IMR-90 (cell line): ENCODE data around the gene SERPINC1. TPM values are rescaled to one million over a fixed set of nuclear protein-coding genes. Genes with fewer than 3 reads are reported as not detected.

Source experiments
- ATAC-seq: fragments of 200-7000 bp; cut with Tn5 transposase; 2 replicates; pipeline ENCODE4 v1.9.1; 2020; ENCODE audit warnings: low read depth, mild to moderate bottlenecking, moderate library complexity
- BruUV-seq: library from RNA; stranded (reverse); fragments of 400-500 nt; replicated peaks from 2 replicates; lab custom pipeline; 2021; lab: Mats Ljungman, UMichigan
- CTCF ChIA-PET: fragments of 300-600 bp; formaldehyde crosslinking; extraction: SDS; loops from one replicate; lab custom pipeline; 2021; ENCODE audit warnings: antibody characterized with exemption; lab: Yijun Ruan, JAX
- POLR2A ChIA-PET: fragments of 300-600 bp; sonication (Branson Sonifier 250); formaldehyde crosslinking; loops from one replicate; lab custom pipeline; 2022; ENCODE audit warnings: antibody characterized with exemption; ENCODE audit not compliant: unreplicated experiment; lab: Charles Lee
- DNase-seq: peaks from one replicate; pipeline ENCODE4 v3.0.0; 2013
- H2AFZ ChIP-seq: replicated peaks from 2 replicates; pipeline ENCODE3; 2013; ENCODE audit warnings: low read length, mild to moderate bottlenecking; ENCODE audit not compliant: poor library complexity
- H2AK5ac ChIP-seq: 2 replicates; pipeline ENCODE4 v1.6.1; 2013; ENCODE audit warnings: low read depth, low read length, inconsistent platforms
- H2AK9ac ChIP-seq: replicated peaks from 2 replicates; pipeline ENCODE3; 2013; ENCODE audit warnings: mild to moderate bottlenecking, low read depth, low read length, moderate library complexity; ENCODE audit not compliant: poor library complexity
- H2BK120ac ChIP-seq: 2 replicates; pipeline ENCODE4 v1.6.1; 2013; ENCODE audit warnings: low read depth, low read length, inconsistent platforms
- H2BK15ac ChIP-seq: 3 replicates; pipeline ENCODE4 v1.6.1; 2013; ENCODE audit warnings: low read depth, low read length, inconsistent platforms
- H2BK20ac ChIP-seq: 2 replicates; pipeline ENCODE4 v1.6.1; 2013; ENCODE audit warnings: low read depth, mild to moderate bottlenecking, inconsistent platforms, low read length, moderate library complexity
- H2BK5ac ChIP-seq: 2 replicates; pipeline ENCODE4 v1.6.1; 2013; ENCODE audit warnings: mild to moderate bottlenecking, low read depth, low read length, inconsistent platforms; ENCODE audit not compliant: poor library complexity, severe bottlenecking
- H3K14ac ChIP-seq: replicated peaks from 2 replicates; pipeline ENCODE4 v1.6.1; 2013; ENCODE audit warnings: low read depth, low read length, inconsistent platforms
- H3K18ac ChIP-seq: 2 replicates; pipeline ENCODE4 v1.6.1; 2013; ENCODE audit warnings: low read depth, low read length, control low read depth
- H3K23ac ChIP-seq: 2 replicates; pipeline ENCODE4 v1.6.1; 2013; ENCODE audit warnings: low read depth, low read length, inconsistent platforms
- H3K27ac ChIP-seq: 2 replicates; pipeline ENCODE4 v1.5.1; 2013; ENCODE audit warnings: mild to moderate bottlenecking, control low read depth, low read length; ENCODE audit not compliant: insufficient read depth
- H3K27me3 ChIP-seq: 2 replicates; pipeline ENCODE4 v1.6.1; 2013; ENCODE audit warnings: low read length; ENCODE audit not compliant: control insufficient read depth, insufficient read depth
- H3K36me3 ChIP-seq: 2 replicates; pipeline ENCODE4 v1.6.1; 2013; ENCODE audit warnings: low read length, mixed read lengths; ENCODE audit not compliant: control insufficient read depth, insufficient read depth
- H3K4ac ChIP-seq: 2 replicates; pipeline ENCODE4 v1.6.1; 2013; ENCODE audit warnings: low read depth, low read length, inconsistent platforms
- H3K4me1 ChIP-seq: 2 replicates; pipeline ENCODE4 v1.6.1; 2013; ENCODE audit warnings: low read length, mixed read lengths; ENCODE audit not compliant: control insufficient read depth, insufficient read depth
- H3K4me2 ChIP-seq: 2 replicates; pipeline ENCODE4 v1.6.1; 2013; ENCODE audit warnings: low read depth, mild to moderate bottlenecking, control low read depth, low read length, moderate library complexity
- H3K4me3 ChIP-seq: 2 replicates; pipeline ENCODE4 v1.5.1; 2013; ENCODE audit warnings: low read depth, mild to moderate bottlenecking, control low read depth, low read length, moderate library complexity; ENCODE audit not compliant: insufficient read depth
- H3K56ac ChIP-seq: 2 replicates; pipeline ENCODE4 v1.6.1; 2013; ENCODE audit warnings: low read length, inconsistent platforms; ENCODE audit not compliant: insufficient read depth; ENCODE audit errors: extremely low read depth
- H3K79me1 ChIP-seq, 2 experiments: 2 replicates each; pipeline ENCODE4 v1.6.1; 2013; ENCODE audit warnings: low read length in 2 of 2, inconsistent platforms in 1 of 2, low read depth in 1 of 2
- H3K9ac ChIP-seq: 2 replicates; pipeline ENCODE4 v1.6.1; 2013; ENCODE audit warnings: low read depth, low read length, control low read depth
- H3K9me1 ChIP-seq: 2 replicates; pipeline ENCODE4 v1.6.1; 2013; ENCODE audit warnings: low read length, inconsistent platforms; ENCODE audit not compliant: insufficient read depth
- H3K9me3 ChIP-seq: 2 replicates; pipeline ENCODE4 v1.6.1; 2013; ENCODE audit warnings: low read length; ENCODE audit not compliant: control insufficient read depth, insufficient read depth
- H4K20me1 ChIP-seq: 2 replicates; pipeline ENCODE4 v1.6.1; 2013; ENCODE audit warnings: low read length, inconsistent platforms; ENCODE audit not compliant: insufficient read depth
- H4K5ac ChIP-seq: 2 replicates; pipeline ENCODE4 v1.6.1; 2013; ENCODE audit warnings: mild to moderate bottlenecking, low read depth, low read length, control low read depth
- H4K8ac ChIP-seq, 2 experiments: 2 replicates each; pipeline ENCODE4 v1.6.1; 2013; ENCODE audit warnings: low read depth in 2 of 2, low read length in 2 of 2, control low read depth in 1 of 2, inconsistent platforms in 1 of 2
- H4K91ac ChIP-seq: 2 replicates; pipeline ENCODE4 v1.6.1; 2013; ENCODE audit warnings: low read depth, low read length, inconsistent platforms; ENCODE audit not compliant: insufficient read depth
- BHLHE40 ChIP-seq: fragments of 150-350 bp; IDR thresholded peaks from 2 replicates; pipeline ENCODE4 v1.6.1; 2016; ENCODE audit warnings: mild to moderate bottlenecking, low read depth, low read length
- FOS ChIP-seq: fragments of 150-350 bp; IDR thresholded peaks from 2 replicates; pipeline ENCODE4 v1.6.1; 2016; ENCODE audit warnings: low read depth, low read length
- MAFK ChIP-seq: IDR thresholded peaks from 2 replicates; pipeline ENCODE4 v1.6.1; 2012; ENCODE audit warnings: low read depth, low read length, improper control_type of control experiment
- NFE2L2 ChIP-seq: fragments of 150-350 bp; IDR thresholded peaks from 2 replicates; pipeline ENCODE4 v1.6.1; 2016; ENCODE audit warnings: low read depth, mild to moderate bottlenecking, low read length
- POLR2A ChIP-seq: IDR thresholded peaks from 2 replicates; pipeline ENCODE4 v1.6.1; 2012; ENCODE audit warnings: mild to moderate bottlenecking, low read depth, low read length
- RAD21 ChIP-seq: IDR thresholded peaks from 2 replicates; pipeline ENCODE4 v1.6.1; 2012; ENCODE audit warnings: low read length, improper control_type of control experiment
- RFX5 ChIP-seq: IDR thresholded peaks from 2 replicates; pipeline ENCODE4 v1.8.0; 2012; ENCODE audit warnings: low read depth, mild to moderate bottlenecking, low read length, moderate library complexity
- SMC3 ChIP-seq: fragments of 150-350 bp; IDR thresholded peaks from 2 replicates; pipeline ENCODE4 v1.6.1; 2016; ENCODE audit warnings: low read depth, mild to moderate bottlenecking, antibody characterized with exemption, low read length, moderate library complexity
- WGBS, 2 experiments: methylation state at CpG; one replicate each; pipeline versions ENCODE4 v1.1.5 to v1.1.7; 2013; ENCODE audit warnings: missing lambda C conversion rate in 2 of 2; ENCODE audit not compliant: insufficient read length in 1 of 2; ENCODE audit errors: extremely low coverage in 2 of 2; 5-methylcytosine and 5-hydroxymethylcytosine counted together
- dilution Hi-C: fragments of 300-500 bp; cut with HindIII; formaldehyde crosslinking; loops from one replicate; pipeline ENCODE4 v1.14.3; 2018; ENCODE audit warnings: low sequenced_read_pairs; ENCODE audit not compliant: unreplicated experiment
- in situ Hi-C: fragments of 300-500 bp; cut with MboI; formaldehyde crosslinking; loops from 3 replicates; pipeline ENCODE4 v1.14.3; 2019; ENCODE audit warnings: low sequenced_read_pairs, inconsistent platforms, mixed read lengths
- intact Hi-C: fragments of 100-400 bp; cut with micrococcal nuclease; formaldehyde crosslinking; loops from 2 replicates; pipeline ENCODE4 v1.10.0; 2022
- polyA plus RNA-seq, 3 experiments: library from polyadenylated mRNA; depleted of rRNA; stranded (reverse); fragments of >200 nt; gene quantifications; 2 replicates each; pipeline ENCODE4 v1.2.3, GENCODE V29; 2012; ENCODE audit warnings: low replicate concordance in 1 of 3
- total RNA-seq: library from RNA; depleted of rRNA; stranded (reverse); fragments of >200 nt; gene quantifications from 2 replicates; pipeline ENCODE4 v1.2.3, GENCODE V29; 2012

The SERPINC1 gene
- total and polyA plus RNA-seq, 2 of the 4 experiments (the other 2 are of a cell fraction), result not detected

- DNase-seq, result no peak
- Histone ChIP-seq H3K9me3 (no peaks in the 10 kb centered on the region), H3K56ac (no peak overlapping the region), H3K4ac (no peak overlapping the region), H3K4me2 (no peak overlapping the region), H3K23ac (no peak overlapping the region), H3K18ac (no peak overlapping the region), H4K91ac (no peak overlapping the region), H2BK20ac (no peak overlapping the region), H3K9me1 (no peaks in the 10 kb centered on the region; the same call in 1 of the 2 replicates), H2AK9ac (no peak overlapping the region), H3K9ac (no peak overlapping the region), H2AK5ac (no peak overlapping the region), H2BK5ac (no peak overlapping the region), H3K79me1 (peaks cover 0 to 3% of the 10 kb centered on the region in 2 experiments; a peak in 1 of 4 replicates), H2BK15ac (no peak overlapping the region), H2BK120ac (no peak overlapping the region), H3K36me3 (peaks cover 13% of the 10 kb centered on the region), H3K27ac (no peak overlapping the region), H3K14ac (no peak overlapping the region), H3K4me1 (no peaks in the 10 kb centered on the region), H3K4me3 (no peak overlapping the region), H4K8ac (no peak overlapping the region), H3K27me3 (no peaks in the 10 kb centered on the region), H2AFZ (no peak overlapping the region), H4K20me1 (no peaks in the 10 kb centered on the region), H4K5ac (no peak overlapping the region)
- in situ Hi-C loops (no loop called here), intact Hi-C loops (no loop called here), dilution Hi-C loops (no loop called here)
- no TSS peak for BruUV-seq
- no peak for ATAC-seq
- ChIA-PET POLR2A (no interaction called here), CTCF (no interaction called here)
- WGBS, 2 experiments, result 92% methylated on average over 2 of the region's 2 CpGs; no CpG with 5 or more reads in 1 of the 2 experiments
- TF ChIP-seq RFX5 (no peak), RAD21 (no peak), FOS (no peak), NFE2L2 (no peak), MAFK (no peak), POLR2A (no peak), SMC3 (no peak), BHLHE40 (no peak)
These were observed 29.5 kb downstream of the SERPINC1 start for GRCh38 chr1:173887627-173888026.
